Breast epithelium (tissue), 3 donors: ENCODE results near the gene COX18.

Source experiments
- POLR2AphosphoS5 ChIP-seq, 3 donors: sonication (generic); formaldehyde crosslinking; IDR thresholded peaks; one replicate each; pipeline ENCODE4 v1.6.1; 2017; ENCODE audit warnings: antibody characterized with exemption in 3 of 3
- TF ChIP-seq, protein P1 (sequence below), 3 donors: fragments of 450-650 bp; IDR thresholded peaks; one replicate each; pipeline ENCODE4 v1.5.1; 2016 to 2017; ENCODE audit warnings: antibody characterized with exemption in 3 of 3, mild to moderate bottlenecking in 3 of 3, moderate library complexity in 3 of 3

DNA sequence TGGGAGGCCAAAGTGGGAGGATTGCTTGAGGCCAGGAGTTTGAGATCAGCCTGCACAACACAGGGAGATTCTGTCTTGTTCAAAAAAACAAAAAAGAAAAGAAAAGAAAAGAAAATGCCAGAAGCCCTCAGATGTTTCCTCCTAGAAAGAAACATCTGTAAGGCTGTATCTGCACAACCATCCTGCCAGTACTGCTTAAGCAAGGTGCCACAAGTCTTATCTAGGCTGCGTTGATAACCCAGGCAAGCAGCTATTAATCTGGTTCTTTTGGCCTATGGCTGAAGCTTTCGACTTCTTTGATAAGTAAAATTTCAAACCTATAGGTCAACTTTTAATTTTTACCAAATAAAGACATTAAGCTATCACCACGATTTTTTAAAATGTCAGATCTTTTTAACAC lies 3.1 kb downstream of the COX18 start:
- TF ChIP-seq, protein P1, sequence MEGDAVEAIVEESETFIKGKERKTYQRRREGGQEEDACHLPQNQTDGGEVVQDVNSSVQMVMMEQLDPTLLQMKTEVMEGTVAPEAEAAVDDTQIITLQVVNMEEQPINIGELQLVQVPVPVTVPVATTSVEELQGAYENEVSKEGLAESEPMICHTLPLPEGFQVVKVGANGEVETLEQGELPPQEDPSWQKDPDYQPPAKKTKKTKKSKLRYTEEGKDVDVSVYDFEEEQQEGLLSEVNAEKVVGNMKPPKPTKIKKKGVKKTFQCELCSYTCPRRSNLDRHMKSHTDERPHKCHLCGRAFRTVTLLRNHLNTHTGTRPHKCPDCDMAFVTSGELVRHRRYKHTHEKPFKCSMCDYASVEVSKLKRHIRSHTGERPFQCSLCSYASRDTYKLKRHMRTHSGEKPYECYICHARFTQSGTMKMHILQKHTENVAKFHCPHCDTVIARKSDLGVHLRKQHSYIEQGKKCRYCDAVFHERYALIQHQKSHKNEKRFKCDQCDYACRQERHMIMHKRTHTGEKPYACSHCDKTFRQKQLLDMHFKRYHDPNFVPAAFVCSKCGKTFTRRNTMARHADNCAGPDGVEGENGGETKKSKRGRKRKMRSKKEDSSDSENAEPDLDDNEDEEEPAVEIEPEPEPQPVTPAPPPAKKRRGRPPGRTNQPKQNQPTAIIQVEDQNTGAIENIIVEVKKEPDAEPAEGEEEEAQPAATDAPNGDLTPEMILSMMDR (IDR thresholded peaks at IDR 0.05): no peak
- TF ChIP-seq POLR2AphosphoS5 (IDR thresholded peaks at IDR 0.05): no peak
